HG02938 (cell line): ENCODE measurements around the gene AARS1.
A peak's percentile ranks its signal among the peaks of the same experiment; 100 is the strongest.
"Not testable (repeated sequence)": the region's sequence is repeated elsewhere in the genome, so short reads cannot be mapped to it uniquely, and the experiment has no call there.

Experiments used
- ATAC-seq: cut with Tn5 transposase; IDR thresholded peaks from one replicate; pipeline ENCODE4 v1.9.1; 2021; ENCODE audit warnings: mild to moderate bottlenecking, moderate library complexity; ENCODE audit not compliant: unreplicated experiment

The AARS1 gene

DNA sequence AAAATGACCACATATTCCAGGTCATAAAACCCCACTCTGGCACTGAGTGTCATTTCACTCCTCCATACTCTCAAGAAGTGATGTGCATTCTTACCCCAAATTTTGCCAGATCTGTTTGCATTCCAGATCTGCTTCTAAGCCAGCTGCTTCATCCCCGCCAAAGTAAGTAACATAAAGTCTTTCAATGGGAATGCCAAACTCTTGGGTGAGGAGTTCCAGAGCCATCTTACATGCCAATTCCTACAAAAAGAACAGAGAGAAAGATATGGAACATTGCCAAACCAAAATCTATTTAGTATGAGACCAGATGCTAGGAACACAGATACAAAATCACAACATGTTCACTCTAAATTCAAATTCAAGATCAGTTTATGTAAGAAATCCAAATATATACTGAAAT, 12.9 kb downstream of the AARS1 start:
- ATAC-seq = no peak

- no peak for ATAC-seq
These were observed 17.6 kb downstream of the AARS1 start for GRCh38 chr16:70271696-70272095.

- ATAC-seq = no peak
These were observed 19.1 kb downstream of the AARS1 start for GRCh38 chr16:70270176-70270575.

DNA sequence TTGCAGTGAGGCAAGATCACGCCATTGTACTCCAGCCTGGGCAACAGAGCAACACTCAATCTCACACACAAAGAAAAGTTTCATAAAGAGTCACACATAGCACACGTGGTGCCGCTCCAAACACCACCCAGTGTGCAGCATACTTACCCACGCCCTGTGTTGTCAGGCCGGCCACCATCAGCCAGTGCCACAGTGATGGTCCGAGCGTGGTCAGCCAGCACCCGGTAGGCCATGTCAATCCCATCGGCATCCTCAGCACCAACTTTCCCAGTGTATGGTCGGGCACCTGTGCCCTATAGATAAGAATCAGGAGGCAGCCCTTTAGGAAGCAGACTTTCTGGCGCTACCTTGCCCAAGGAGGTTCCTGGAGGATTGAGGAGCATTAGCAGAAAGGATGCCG, 19.8 kb downstream of the AARS1 start:
- ATAC-seq = no peak

GRCh38 chr16:70267922-70268321, 21.4 kb downstream of the AARS1 start:
- ATAC-seq = not testable (repeated sequence)

- ATAC-seq = no peak
These were observed 21.8 kb downstream of the AARS1 start for GRCh38 chr16:70267516-70267915.

DNA sequence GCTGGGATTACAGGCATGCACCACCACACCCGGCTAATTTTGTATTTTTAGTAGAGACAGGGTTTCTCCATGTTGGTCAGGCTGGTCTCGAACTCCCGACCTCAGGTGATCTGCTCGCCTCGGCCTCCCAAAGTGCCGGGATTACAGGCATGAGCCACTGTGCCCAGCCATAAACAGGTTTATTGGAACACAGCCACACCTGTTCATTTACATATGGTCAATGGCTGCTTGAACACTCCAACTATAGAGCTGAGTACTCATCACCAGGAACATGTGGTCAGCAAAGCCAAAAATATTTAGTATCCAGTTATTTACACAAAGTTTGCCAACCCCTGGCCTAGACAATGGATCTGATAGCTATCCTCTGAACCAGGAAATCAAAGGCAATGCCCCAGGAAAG, 29.4 kb downstream of the AARS1 start:
- not testable (repeated sequence) for ATAC-seq

GRCh38 chr16:70258946-70259345, 30.4 kb downstream of the AARS1 start:
- no peak for ATAC-seq

DNA sequence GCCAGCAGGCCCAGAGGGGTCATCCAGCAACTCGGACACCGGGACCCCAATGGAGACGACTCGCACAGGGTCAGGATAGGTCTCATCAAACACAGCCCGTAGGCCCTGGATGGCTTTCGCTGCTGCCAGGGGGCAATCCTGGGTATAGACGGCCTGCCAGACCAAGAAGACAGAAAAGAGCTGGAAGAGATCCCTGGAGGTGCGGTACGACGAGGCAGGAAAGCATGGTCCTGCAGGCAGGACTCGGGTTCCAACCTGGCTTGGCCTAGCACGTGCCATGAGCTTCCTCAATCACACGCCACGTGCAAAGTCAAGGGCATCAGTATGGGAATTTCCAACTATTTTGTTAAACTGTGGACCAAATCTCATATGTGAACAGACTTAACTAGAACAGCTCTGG, 31.2 kb downstream of the AARS1 start:
- no peak for ATAC-seq

DNA sequence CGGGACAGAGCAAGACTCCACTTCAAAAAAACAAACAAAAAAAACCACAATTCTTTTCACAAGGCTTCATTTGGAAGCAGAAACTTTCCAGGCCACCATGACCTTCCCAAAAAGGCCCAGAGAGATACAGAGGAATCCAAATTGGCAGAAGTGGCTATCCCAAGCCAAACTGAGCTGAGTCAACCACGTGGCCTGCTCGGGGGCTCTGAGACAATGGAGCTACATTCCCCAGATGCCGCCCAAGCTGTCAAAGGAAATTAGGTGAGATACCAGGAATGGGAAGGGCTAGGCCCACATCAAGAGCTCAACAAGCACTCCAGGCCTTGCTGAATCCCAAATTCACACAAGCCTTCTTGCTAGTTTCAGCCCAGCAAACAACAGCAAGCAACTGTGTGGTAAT, 31.9 kb downstream of the AARS1 start:
- no peak for ATAC-seq

DNA sequence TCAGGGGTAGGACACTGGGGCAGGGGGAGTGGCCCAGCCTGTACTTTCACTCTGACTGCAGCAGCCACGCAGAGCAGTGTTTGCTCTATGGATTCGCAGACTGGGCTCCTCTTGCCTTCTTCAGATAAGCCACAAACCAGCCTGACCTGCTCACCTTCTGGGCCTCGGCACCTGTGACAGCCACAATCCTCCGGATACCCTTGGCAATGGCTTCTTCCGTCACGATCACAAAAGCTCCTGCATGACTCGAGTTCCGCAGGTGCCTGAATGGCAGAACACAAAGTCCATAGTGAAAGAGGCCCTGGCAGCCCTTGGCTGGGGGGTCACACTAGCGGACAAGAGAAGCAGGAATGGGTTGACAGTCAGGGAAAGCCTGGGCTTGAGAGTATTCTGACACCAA, 33.7 kb downstream of the AARS1 start:
- no peak for ATAC-seq

DNA sequence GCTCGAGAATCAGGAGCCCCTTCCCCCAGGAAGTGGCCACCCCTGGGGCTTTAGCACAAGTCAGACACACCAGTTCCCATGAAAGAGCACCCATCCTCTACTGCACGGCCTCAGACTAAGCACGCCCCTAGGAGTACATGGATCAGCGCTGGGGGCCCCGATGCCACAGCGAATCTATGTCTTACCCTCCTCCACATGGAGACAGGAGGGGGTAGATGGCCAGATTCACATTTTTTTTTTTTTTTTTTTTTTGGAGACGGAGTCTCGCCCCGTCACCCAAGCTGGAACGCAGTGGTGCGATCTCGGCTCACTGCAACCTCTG, 34.4 kb downstream of the AARS1 start:
- no peak for ATAC-seq

DNA sequence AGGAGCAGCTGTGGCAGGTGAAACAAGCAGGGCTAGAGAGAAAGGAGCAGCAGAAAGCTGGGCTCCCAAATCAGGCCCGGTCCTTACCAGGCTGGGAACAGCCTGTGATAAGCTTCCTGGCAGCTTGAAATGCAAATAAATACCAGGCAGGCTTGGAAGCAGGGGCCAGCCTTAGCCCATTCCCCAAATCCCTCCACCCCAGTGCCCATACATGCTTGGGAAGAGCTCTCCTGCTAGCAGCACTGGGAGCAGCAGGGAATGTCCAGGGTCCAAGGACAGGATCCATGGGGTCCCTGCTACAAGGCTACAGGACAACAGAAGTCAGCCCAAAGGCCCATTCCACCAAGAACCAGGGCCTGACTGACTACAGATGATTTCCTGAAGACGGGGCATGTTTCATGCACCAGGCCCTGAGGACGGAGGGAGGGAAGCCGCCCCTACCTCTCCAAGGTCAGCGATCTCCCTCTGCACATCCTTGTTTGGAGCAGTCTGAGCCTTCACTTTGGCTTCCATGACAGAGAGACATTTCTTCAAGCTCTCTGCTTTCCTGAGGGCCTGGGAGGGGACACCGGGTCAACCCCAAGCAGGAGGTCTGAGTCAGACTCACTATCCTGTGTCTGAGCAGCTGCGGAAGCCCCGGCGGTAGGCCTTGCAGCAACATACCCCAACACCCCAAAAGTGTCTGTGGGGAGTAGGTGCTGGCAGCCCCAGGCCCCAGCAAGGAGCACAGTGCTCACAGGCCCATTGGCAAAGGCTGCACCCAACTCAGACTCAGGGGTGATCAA, 34.9 kb downstream of the AARS1 start:
- no peak for ATAC-seq

DNA sequence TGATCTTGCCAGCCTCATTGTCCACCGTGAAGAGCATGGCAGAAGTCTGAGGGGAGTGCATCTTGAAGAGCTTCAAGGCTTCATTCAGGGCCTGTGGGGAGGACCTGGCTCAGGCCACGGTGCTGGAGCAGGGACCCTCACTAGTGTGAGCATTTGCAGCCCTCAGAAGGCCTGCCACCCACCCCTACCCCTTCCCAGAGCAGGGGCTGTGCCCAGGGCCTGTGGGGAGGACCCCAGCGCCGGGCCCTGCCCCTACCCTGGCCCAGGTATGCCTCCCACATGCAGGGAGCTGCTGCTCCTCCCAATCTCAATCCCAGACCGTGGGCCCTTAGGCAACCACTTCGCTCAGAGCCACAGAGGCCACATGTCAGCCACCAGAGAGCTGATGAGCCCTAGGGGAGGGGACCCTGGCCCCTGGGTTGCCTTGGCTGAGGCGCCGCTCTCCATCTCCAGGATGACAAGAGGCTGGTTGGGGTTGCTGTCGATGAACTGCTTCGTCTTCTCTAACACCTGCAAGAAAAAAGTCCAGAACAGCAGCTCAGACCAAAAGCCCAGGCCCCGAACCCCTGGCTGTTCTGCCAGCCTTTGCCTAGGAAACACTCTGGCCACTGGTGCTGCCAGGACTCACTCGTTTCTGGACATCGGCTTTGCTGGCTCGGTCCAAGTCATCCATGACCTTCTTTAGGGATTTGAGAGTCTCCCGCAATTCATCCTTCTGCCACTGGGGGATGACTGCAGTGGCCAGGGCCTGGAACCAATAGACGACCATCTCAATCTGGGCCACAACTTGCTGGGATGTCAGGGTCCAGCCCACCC, 35.8 kb downstream of the AARS1 start:
- ATAC-seq = no peak

DNA sequence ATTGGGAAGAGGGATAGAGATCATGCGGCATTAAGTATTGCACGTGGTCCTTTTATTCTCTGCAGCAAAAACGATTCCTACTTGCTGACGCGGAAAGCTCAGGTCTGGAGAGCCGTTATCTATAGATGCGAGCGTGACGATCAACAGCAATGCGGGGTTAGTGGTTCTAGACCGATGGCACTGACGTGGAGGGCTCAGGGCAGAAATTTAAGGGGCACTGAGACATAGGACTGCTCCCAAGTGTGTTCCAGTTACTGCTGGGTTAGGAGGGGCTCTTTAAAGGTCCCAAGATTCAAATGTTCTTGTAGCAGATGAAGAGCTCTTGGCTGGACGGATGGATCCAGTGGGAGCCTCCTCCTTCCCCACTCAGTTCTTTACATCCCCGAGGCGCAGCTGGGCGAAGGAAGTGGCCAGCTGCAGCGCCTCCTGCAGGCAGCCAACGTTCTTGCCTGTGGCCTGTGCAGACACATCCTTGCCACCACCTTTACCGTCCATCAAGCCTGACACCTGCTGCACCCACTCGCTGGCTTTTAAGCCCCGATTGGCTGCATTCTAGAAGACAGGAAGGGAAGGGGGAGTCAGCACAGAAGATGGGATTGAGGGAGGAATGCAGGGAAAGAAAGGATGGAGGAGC, 36.8 kb downstream of the AARS1 start:
- ATAC-seq = no peak

DNA sequence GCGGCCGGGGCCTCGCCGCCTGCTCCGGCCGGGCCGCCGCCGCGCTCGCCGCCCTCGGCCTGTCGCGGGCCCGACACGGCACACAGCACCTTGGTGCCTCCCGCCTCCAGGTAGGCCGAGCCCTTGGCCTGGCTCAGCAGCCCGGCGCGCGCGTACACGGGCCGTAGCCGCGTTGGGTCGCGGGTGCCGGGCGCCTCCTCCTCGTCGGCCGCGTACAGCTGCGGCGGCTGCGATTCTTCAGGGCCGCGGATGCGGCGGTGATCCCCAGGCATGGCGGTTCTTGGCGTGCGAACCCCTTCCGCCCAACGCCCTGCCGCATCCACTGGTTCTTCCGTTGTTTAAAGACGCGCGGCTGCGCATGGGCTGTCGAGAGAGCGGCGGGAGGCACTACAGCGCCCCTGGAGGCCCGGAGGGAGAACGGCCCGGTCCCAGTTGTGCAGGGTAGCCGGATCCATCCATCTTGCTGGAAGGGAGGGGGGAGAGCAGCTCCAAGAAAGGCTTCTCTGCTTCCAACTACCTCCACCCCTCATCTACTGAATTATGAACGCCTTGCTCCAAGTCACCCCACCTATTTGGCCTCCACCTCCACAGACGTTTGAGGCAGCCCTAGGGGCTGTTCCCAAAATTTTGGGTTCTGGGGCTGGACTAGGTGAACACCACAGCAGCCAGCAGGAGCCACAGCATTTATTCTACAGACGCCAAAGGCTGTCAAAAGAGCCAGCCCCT, 37.5 kb downstream of the AARS1 start, which contains the start of gene EXOSC6:
Gene EXOSC6 (minus strand): TSS at position 312 of the 726 bp plus-strand sequence. CDS start 40 bp downstream, at position 272.
- ATAC-seq = peak; percentile 85

- ATAC-seq = peak; percentile 39
These were observed 38.3 kb downstream of the AARS1 start for GRCh38 chr16:70250748-70251628.

DNA sequence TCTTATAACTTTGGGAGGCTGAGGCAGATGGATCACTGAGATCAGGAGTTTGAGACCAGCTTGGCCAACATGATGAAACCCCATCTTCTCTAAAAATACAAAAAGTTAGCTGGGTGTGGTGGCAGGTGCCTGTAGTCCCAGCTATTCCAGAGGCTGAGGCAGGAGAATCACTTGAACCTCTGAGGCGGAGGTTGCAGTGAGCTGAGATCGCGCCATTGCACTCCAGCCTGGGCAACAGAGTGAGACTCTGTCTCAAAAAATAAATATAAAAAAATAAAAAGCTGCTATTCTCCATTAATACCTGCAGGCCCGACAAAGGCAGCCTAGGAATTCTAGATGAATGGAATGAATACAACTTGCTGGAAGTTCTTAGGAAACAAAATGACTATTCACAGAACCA, 39.6 kb downstream of the AARS1 start:
- ATAC-seq = not testable (repeated sequence)

- ATAC-seq = not testable (repeated sequence)
These were observed 50.5 kb downstream of the AARS1 start for GRCh38 chr16:70238773-70239172.

GRCh38 chr16:70231831-70232230, 57.5 kb downstream of the AARS1 start:
- ATAC-seq = not testable (repeated sequence)
